ENCODE results near the gene FLG2. TPM values are rescaled to one million over a fixed set of nuclear protein-coding genes. Genes with fewer than 3 reads are reported as not detected.

The FLG2 gene
- total and polyA plus RNA-seq, 2 of the 8 experiments (the other 6 are each of a cell fraction or from before 2014, with no cell fraction given) = not detected

DNA sequence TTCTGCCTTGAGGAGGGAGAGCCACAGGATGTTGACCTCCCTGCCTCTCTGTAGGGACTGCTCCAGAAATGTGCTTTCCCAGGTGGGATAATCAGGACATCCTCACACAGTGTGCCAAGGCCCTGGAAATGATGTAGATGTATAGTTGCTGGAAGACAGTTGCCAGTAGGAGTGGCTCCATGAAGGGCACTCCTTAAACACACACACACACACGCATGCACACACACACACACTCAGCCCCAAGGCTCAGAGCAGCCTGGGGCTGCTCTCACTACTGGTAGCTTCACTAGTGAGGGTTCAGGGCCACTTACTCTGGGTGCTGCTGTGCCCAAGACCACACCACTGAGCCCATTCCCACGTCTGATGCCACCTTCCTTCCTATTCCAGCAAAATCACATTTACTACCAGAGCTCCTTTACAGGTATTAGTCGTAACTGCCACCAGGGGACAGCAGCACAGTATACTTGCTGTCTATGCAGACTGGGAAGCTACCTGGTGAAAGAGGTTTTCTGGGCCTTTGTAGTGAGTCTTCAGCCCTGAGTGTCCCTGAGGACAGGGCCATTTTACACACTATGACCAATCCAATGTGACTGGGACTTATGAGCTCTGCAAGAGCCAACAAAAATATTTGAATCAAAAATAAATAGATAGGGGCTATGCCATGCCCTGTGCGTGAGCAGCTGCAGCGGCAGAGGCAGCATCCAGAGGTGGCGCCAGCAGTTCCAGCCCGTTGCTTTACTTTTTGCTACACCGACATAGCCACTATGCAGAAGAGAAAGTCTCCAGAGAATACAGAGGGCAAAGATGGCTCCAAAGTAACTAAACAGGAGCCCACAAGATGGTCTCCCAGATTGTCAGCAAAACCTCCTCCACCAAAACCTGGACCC lies 39.2 kb upstream of the FLG2 start:
- no peak for FAIRE-seq
- Histone ChIP-seq H3K27me3 (replicated peaks in 1 of 4; ENCODE audit: control insufficient read depth in 3 of 4, extremely low read depth in 1 of 4, insufficient read depth in 3 of 4, low read length in 3 of 4) (no peaks in the 10 kb centered on the region), H3K4me2 (ENCODE audit: insufficient read depth in 1 of 2, low read depth in 2 of 2, low read length in 2 of 2) (no peak overlapping the region), H2AFZ (ENCODE audit: low read length) (no peak overlapping the region), H3K4me1 (replicated peaks in 1 of 4; ENCODE audit: control insufficient read depth in 3 of 4, insufficient read depth in 4 of 4, low read length in 3 of 4) (no peaks in the 10 kb centered on the region), H3K9ac (replicated peaks in 1 of 4; ENCODE audit: extremely low read depth in 1 of 4, low read depth in 3 of 4, low read length in 3 of 4) (no peak overlapping the region), H3K9me3 (ENCODE audit: insufficient read depth in 2 of 2, low read depth in 1 of 2, low read length in 1 of 2) (peaks cover 46 to 49% of the 10 kb centered on the region in 2 experiments), H3K36me3 (ENCODE audit: control insufficient read depth in 2 of 4, insufficient read depth in 4 of 4, low read length in 3 of 4) (no peaks in the 10 kb centered on the region), H3K4me3 (ENCODE audit: extremely low read depth in 1 of 4, insufficient read depth in 2 of 4, low read depth in 3 of 4, low read length in 4 of 4) (no peak overlapping the region), H4K8ac (ENCODE audit: extremely low read depth, insufficient read depth, low read length) (no peak overlapping the region), H3K79me2 (ENCODE audit: control insufficient read depth in 1 of 2, insufficient read depth in 2 of 2, low read length in 2 of 2) (no peaks in the 10 kb centered on the region), H4K5ac (ENCODE audit: insufficient read length, low read depth, low read length) (no peak overlapping the region), H3K56ac (replicated peaks; ENCODE audit: insufficient read length, low read depth, low read length) (no peak overlapping the region), H2BK20ac (ENCODE audit: low read length) (no peak overlapping the region), H3K79me1 (ENCODE audit: low read depth, low read length) (no peaks in the 10 kb centered on the region), H3K23me2 (ENCODE audit: low read depth, low read length) (no peaks in the 10 kb centered on the region), H3K27ac (ENCODE audit: low read depth, low read length) (no peak overlapping the region), H3K14ac (ENCODE audit: insufficient read length) (no peak overlapping the region), H2BK12ac (ENCODE audit: low read depth, low read length) (no peak overlapping the region), H2BK5ac (ENCODE audit: low read depth, low read length) (no peak overlapping the region), H4K20me1 (replicated peaks in 1 of 2; ENCODE audit: control insufficient read depth in 1 of 2, insufficient read depth in 2 of 2, low read length in 2 of 2) (no peaks in the 10 kb centered on the region), H3K18ac (ENCODE audit: extremely low read depth, low read length) (no peak overlapping the region), H3K4ac (replicated peaks; ENCODE audit: insufficient read length, low read depth, low read length) (no peak overlapping the region), H2BK120ac (replicated peaks; ENCODE audit: low read depth, low read length) (no peak overlapping the region), H4K91ac (replicated peaks; ENCODE audit: insufficient read length, low read length) (no peak overlapping the region), H2BK15ac (ENCODE audit: low read length) (no peak overlapping the region), H2AK5ac (ENCODE audit: low read depth, low read length) (no peak overlapping the region), H3K23ac (ENCODE audit: insufficient read length) (no peak overlapping the region)
- ChIA-PET CTCF (ENCODE audit: partially characterized antibody) (interaction anchor here (1.8 kb wide), 1 partner anchor 60 kb away, joined by 6 read pairs; no protein-coding TSS in a partner anchor), POLR2A (ENCODE audit: partially characterized antibody) (no interaction called here)
- DNase-seq (ENCODE audit: low read depth in 1 of 2, low spot score in 2 of 2) = no peak
- 85% methylated on average over 8 of the region's 8 CpGs; no CpG with 5 or more reads in 1 of the 2 experiments for WGBS, 2 experiments (ENCODE audit: extremely low coverage in 1 of 2, insufficient coverage in 1 of 2, insufficient read length in 1 of 2, insufficient replicate concordance in 2 of 2, low coverage in 1 of 2, low lambda C conversion rate in 2 of 2, missing lambda C conversion rate in 1 of 2)
- TF ChIP-seq SRF (IDR thresholded peaks at IDR 0.05; ENCODE audit: low read depth, low read length) (no peak), RBBP5 (IDR thresholded peaks at IDR 0.05; ENCODE audit: borderline replicate concordance, low read depth, low read length) (no peak), CBX8 (IDR thresholded peaks at IDR 0.05; ENCODE audit: borderline replicate concordance, low read depth, low read length) (no peak), GTF2F1 (IDR thresholded peaks at IDR 0.05; ENCODE audit: borderline replicate concordance, low read depth, low read length) (no peak), KDM1A (IDR thresholded peaks at IDR 0.05; ENCODE audit: borderline replicate concordance, low read length) (no peak), HDAC2 (IDR thresholded peaks at IDR 0.05; ENCODE audit: borderline replicate concordance in 1 of 2, low read depth in 2 of 2, low read length in 2 of 2) (no peak), BACH1 (IDR thresholded peaks at IDR 0.05; ENCODE audit: low read length) (no peak), TAF1 (IDR thresholded peaks at IDR 0.05; ENCODE audit: low read depth, low read length) (no peak), MAFK (IDR thresholded peaks at IDR 0.05; ENCODE audit: low read depth, low read length) (no peak)
- TF ChIP-seq, protein P1, sequence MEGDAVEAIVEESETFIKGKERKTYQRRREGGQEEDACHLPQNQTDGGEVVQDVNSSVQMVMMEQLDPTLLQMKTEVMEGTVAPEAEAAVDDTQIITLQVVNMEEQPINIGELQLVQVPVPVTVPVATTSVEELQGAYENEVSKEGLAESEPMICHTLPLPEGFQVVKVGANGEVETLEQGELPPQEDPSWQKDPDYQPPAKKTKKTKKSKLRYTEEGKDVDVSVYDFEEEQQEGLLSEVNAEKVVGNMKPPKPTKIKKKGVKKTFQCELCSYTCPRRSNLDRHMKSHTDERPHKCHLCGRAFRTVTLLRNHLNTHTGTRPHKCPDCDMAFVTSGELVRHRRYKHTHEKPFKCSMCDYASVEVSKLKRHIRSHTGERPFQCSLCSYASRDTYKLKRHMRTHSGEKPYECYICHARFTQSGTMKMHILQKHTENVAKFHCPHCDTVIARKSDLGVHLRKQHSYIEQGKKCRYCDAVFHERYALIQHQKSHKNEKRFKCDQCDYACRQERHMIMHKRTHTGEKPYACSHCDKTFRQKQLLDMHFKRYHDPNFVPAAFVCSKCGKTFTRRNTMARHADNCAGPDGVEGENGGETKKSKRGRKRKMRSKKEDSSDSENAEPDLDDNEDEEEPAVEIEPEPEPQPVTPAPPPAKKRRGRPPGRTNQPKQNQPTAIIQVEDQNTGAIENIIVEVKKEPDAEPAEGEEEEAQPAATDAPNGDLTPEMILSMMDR (IDR thresholded peaks at IDR 0.05; ENCODE audit: control extremely low read depth in 1 of 3, insufficient read depth in 1 of 3, low read depth in 1 of 3, low read length in 3 of 3) = no peak
